DOHH2 (cell line): ENCODE results near the gene CNDP1.

ENCODE experiments used
- CTCF ChIP-seq: fragments of 200-600 bp; sonication (generic); IDR thresholded peaks from one replicate; pipeline ENCODE4 v1.5.1; 2014; ENCODE audit warnings: antibody characterized with exemption, mild to moderate bottlenecking, low read depth, low read length; ENCODE audit not compliant: poor library complexity, severe bottlenecking
- EZH2phosphoT487 ChIP-seq: fragments of 200-600 bp; sonication (generic); IDR thresholded peaks from 2 replicates; pipeline ENCODE4 v1.6.1; 2017; ENCODE audit warnings: borderline replicate concordance, mild to moderate bottlenecking, antibody characterized with exemption, low read length, moderate library complexity, mixed read lengths

GRCh38 chr18:74511823-74512222 is 22.5 kb upstream of the CNDP1 start:
- TF ChIP-seq CTCF: no peak
- TF ChIP-seq EZH2phosphoT487: no peak
